Measurements from ENCODE around the gene DNAH14. TPM values are rescaled to one million over a fixed set of nuclear protein-coding genes. Genes with fewer than 3 reads are reported as not detected.
"Not testable (repeated sequence)": the region's sequence is repeated elsewhere in the genome, so short reads cannot be mapped to it uniquely, and the experiment has no call there.

DNAH14 gene
- total RNA-seq, 2 donors from 2014 or later, result 2.6 TPM; not detected in 1

GRCh38 chr1:224988042-224988441, 58.6 kb downstream of the DNAH14 start:
- H3K4me1 ChIP-seq (ENCODE audit: control insufficient read depth in 1 of 2, low read depth in 2 of 2), result no peaks in the 10 kb centered on the region
- H3K27me3 ChIP-seq (replicated peaks; ENCODE audit: insufficient read depth), result no peaks in the 10 kb centered on the region
- no peak overlapping the region for H3K4me3 ChIP-seq
- no peak for ATAC-seq (ENCODE audit: insufficient number of reproducible peaks, low FRiP score, low read depth)
- no peak for DNase-seq (ENCODE audit: low spot score)
- no peaks in the 10 kb centered on the region for H3K36me3 ChIP-seq
- no peaks in the 10 kb centered on the region for H3K9me3 ChIP-seq
- TF ChIP-seq CTCF (IDR thresholded peaks at IDR 0.05), result no peak
- no peak overlapping the region for H3K27ac ChIP-seq

GRCh38 chr1:224989615-224990014, 60.1 kb downstream of the DNAH14 start:
- Histone ChIP-seq H3K4me3 (no peak overlapping the region), H3K27ac (no peak overlapping the region), H3K9me3 (no peaks in the 10 kb centered on the region), H3K27me3 (replicated peaks; ENCODE audit: insufficient read depth) (no peaks in the 10 kb centered on the region), H3K36me3 (no peaks in the 10 kb centered on the region), H3K4me1 (ENCODE audit: control insufficient read depth in 1 of 2, low read depth in 2 of 2) (no peaks in the 10 kb centered on the region)
- no peak for DNase-seq (ENCODE audit: low spot score)
- no peak for TF ChIP-seq CTCF (IDR thresholded peaks at IDR 0.05)
- ATAC-seq (ENCODE audit: insufficient number of reproducible peaks, low FRiP score, low read depth), result no peak

- H3K4me3 ChIP-seq; DNase-seq (ENCODE audit: low spot score); H3K27ac ChIP-seq; H3K36me3 ChIP-seq; H3K27me3 ChIP-seq (replicated peaks; ENCODE audit: insufficient read depth); H3K4me1 ChIP-seq (ENCODE audit: control insufficient read depth in 1 of 2, low read depth in 2 of 2); ATAC-seq (ENCODE audit: insufficient number of reproducible peaks, low FRiP score, low read depth); H3K9me3 ChIP-seq: not testable (repeated sequence)
Measured at GRCh38 chr1:224991550-224991949, 62.1 kb downstream of the DNAH14 start.

GRCh38 chr1:224995602-224996001, 66.1 kb downstream of the DNAH14 start:
- TF ChIP-seq CTCF (IDR thresholded peaks at IDR 0.05), result no peak
- Histone ChIP-seq H3K27me3 (replicated peaks; ENCODE audit: insufficient read depth) (no peaks in the 10 kb centered on the region), H3K27ac (no peak overlapping the region), H3K4me1 (ENCODE audit: control insufficient read depth in 1 of 2, low read depth in 2 of 2) (no peaks in the 10 kb centered on the region), H3K36me3 (no peaks in the 10 kb centered on the region), H3K4me3 (no peak overlapping the region), H3K9me3 (peaks cover 3% of the 10 kb centered on the region)
- DNase-seq (ENCODE audit: low spot score), result no peak
- no peak for ATAC-seq (ENCODE audit: insufficient number of reproducible peaks, low FRiP score, low read depth)

DNA sequence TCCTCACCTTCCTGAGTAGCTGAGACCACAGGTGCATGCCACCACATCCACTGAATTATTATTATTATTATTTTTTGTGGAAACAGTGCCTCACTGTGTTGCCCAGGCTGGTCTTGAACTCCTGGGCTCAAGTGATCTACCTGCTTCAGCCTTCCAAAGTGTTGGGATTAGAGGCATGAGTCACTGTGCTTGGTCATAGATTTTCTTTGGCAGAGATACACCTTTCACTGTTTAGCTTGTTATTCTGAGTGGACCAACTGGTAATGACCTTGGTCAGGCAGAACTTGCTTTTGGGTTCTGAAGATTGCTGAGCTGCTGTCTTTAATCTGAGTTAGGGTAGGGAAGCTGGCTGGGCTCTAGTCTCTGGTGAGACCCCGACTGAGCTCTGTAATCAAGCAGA, 66.8 kb downstream of the DNAH14 start:
- Histone ChIP-seq H3K4me1 (ENCODE audit: control insufficient read depth in 1 of 2, low read depth in 2 of 2) (no peaks in the 10 kb centered on the region), H3K27ac (no peak overlapping the region), H3K36me3 (no peaks in the 10 kb centered on the region), H3K9me3 (peaks cover 3% of the 10 kb centered on the region), H3K4me3 (no peak overlapping the region), H3K27me3 (replicated peaks; ENCODE audit: insufficient read depth) (no peaks in the 10 kb centered on the region)
- no peak for DNase-seq (ENCODE audit: low spot score)
- no peak for ATAC-seq (ENCODE audit: insufficient number of reproducible peaks, low FRiP score, low read depth)
- no peak for TF ChIP-seq CTCF (IDR thresholded peaks at IDR 0.05)

DNA sequence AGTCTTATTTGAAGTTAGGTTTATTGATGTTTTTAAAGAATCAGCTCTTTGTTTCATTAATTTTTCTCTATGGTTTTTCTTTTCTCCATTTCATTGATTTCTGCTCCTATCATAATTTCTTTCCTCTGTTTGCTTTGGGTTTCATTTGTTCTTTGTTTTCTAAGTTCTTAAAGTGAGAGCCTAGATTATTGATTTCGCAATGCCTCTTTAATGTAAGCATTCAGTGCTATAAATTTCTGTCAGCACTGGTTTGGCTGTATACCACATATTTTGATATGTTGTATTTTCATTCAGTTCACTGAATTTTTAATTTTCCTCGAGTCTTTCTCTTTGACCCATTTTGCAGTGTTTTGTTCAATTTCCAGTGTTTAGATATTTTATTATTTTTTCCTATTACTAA, 68.7 kb downstream of the DNAH14 start:
- Histone ChIP-seq H3K27ac (no peak overlapping the region), H3K4me1 (ENCODE audit: control insufficient read depth in 1 of 2, low read depth in 2 of 2) (no peaks in the 10 kb centered on the region), H3K4me3 (no peak overlapping the region), H3K36me3 (no peaks in the 10 kb centered on the region), H3K27me3 (replicated peaks; ENCODE audit: insufficient read depth) (no peaks in the 10 kb centered on the region), H3K9me3 (peaks cover 3% of the 10 kb centered on the region)
- no peak for TF ChIP-seq CTCF (IDR thresholded peaks at IDR 0.05)
- no peak for ATAC-seq (ENCODE audit: insufficient number of reproducible peaks, low FRiP score, low read depth)
- no peak for DNase-seq (ENCODE audit: low spot score)

Data from thoracic aorta (tissue), 2 donors.